ENCODE measurements around the gene P2RX7. TPM values are rescaled to one million over a fixed set of nuclear protein-coding genes. Genes with fewer than 3 reads are reported as not detected.

Gene P2RX7
- total RNA-seq, 2 donors from 2014 or later: 0.62 to 1.7 TPM

DNA sequence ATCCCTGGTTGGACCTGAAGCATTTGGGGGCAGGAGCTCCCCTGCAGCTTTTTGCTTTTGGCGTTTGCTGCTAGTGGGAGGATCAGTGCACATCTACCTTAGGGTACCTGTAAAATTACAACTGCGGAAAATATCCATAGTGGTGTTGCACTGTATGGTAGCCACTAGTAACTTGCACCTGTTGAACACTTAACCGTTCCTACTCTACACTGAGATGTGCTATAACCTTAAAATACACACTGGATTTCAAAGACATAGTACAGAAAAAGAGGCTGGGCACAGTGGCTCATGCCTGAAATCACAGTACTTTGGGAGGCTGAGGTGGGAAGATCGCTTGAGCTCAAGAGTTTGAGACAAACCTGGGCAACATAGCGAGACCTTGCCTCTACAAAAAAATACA, 80.2 kb downstream of the P2RX7 start:
- Histone ChIP-seq H3K4me3 (no peak overlapping the region), H3K9me3 (no peaks in the 10 kb centered on the region), H3K9ac (ENCODE audit: low read depth in 2 of 2, low read length in 2 of 2) (no peak overlapping the region), H3K27ac (peak overlapping the region; percentile 94), H3K36me3 (no peaks in the 10 kb centered on the region), H3K27me3 (no peaks in the 10 kb centered on the region), H3K4me1 (peaks cover 9% of the 10 kb centered on the region)
- intact Hi-C loops (cut with DNase I): no loop called here
- TF ChIP-seq, protein P1, sequence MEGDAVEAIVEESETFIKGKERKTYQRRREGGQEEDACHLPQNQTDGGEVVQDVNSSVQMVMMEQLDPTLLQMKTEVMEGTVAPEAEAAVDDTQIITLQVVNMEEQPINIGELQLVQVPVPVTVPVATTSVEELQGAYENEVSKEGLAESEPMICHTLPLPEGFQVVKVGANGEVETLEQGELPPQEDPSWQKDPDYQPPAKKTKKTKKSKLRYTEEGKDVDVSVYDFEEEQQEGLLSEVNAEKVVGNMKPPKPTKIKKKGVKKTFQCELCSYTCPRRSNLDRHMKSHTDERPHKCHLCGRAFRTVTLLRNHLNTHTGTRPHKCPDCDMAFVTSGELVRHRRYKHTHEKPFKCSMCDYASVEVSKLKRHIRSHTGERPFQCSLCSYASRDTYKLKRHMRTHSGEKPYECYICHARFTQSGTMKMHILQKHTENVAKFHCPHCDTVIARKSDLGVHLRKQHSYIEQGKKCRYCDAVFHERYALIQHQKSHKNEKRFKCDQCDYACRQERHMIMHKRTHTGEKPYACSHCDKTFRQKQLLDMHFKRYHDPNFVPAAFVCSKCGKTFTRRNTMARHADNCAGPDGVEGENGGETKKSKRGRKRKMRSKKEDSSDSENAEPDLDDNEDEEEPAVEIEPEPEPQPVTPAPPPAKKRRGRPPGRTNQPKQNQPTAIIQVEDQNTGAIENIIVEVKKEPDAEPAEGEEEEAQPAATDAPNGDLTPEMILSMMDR (IDR thresholded peaks at IDR 0.05): no peak
- no peak for DNase-seq

DNA sequence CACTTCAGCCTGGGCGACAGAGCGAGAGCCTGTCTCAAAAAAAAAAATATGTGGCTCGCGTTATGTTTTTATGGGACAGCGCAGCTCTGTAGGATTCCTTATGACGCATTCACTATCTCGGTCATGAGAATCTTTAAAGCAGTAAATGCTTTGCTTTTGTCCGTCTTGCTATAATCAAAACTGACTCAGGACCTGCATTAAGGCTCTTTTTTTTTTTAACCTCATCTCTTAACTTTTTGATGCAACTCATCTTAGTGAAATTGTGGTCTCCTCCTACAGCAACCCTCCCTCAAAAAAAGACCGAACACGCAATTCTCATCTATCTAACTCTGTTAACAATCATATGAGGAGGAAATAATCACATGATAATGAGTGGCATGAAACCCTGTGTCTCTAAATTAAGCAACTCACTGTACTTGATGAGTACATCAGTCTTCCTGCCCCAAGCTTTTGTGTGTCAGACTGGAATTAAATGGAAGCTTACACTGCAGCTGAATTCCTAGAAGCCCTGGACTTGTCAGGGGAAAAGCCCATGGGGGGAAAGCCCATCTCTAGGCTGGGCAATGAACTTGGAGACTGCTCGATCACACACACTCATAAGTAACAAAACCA, 81.6 kb downstream of the P2RX7 start:
- H3K4me1 ChIP-seq: peaks cover 14% of the 10 kb centered on the region
- H3K9me3 ChIP-seq: no peaks in the 10 kb centered on the region
- intact Hi-C loops (cut with DNase I): no loop called here
- peak overlapping the region in 1 of 2 donors; percentile 78 for H3K9ac ChIP-seq (ENCODE audit: low read depth in 2 of 2, low read length in 2 of 2)
- no peaks in the 10 kb centered on the region for H3K36me3 ChIP-seq
- peak overlapping the region; percentile 94 for H3K27ac ChIP-seq
- no peak for DNase-seq
- H3K4me3 ChIP-seq: no peak overlapping the region
- TF ChIP-seq, protein P1 (IDR thresholded peaks at IDR 0.05): no peak
- H3K27me3 ChIP-seq: no peaks in the 10 kb centered on the region

DNA sequence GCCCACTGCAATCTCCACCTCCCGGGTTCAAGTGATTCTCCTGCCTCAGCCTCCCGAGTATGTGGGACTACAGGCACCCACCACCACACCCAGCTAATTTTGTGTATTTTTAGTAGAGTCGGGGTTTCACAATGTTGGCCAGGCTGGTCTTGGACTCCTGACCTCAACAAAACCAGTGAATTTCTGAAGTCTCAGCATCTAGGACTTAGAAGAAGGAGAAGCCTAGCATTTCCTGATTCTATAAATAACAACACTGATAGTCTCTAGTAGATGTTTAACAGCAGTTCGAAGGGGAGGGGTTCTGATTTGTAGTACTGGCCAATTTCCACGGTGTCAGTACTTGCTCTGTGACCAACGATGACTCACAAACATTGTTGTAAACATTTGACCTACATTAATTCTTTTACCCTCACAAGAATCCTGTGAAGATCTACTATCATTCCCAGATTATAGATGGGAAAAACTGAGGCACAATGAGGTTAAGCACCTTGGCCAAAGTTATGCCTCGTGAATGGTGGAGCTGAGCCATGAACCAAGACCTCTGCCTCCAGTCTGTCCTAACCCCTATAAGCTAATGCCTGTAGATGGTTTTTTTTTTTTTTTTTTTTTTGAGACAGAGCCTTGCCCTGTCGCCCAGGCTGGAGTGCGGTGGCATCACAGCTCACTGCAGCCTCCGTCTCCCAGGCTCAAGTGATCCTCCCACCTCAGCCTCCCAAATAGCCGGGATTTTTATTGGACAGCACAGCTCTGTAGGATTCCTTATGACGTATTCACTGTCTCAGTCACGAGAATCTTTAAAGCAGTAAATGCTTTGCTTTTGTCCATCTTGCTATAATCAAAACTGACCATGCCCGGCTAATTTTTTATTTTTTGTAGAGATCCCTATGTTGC, 82.4 kb downstream of the P2RX7 start:
- Histone ChIP-seq H3K27me3 (no peaks in the 10 kb centered on the region), H3K36me3 (no peaks in the 10 kb centered on the region), H3K4me1 (peaks cover 14% of the 10 kb centered on the region), H3K27ac (peak overlapping the region; percentile 94), H3K9ac (ENCODE audit: low read depth in 2 of 2, low read length in 2 of 2) (peak overlapping the region in 1 of 2 donors; percentile 78), H3K9me3 (no peaks in the 10 kb centered on the region), H3K4me3 (no peak overlapping the region)
- peak; percentile 67 for DNase-seq
- TF ChIP-seq, protein P1 (IDR thresholded peaks at IDR 0.05): no peak
- intact Hi-C loops (cut with DNase I): no loop called here

DNA sequence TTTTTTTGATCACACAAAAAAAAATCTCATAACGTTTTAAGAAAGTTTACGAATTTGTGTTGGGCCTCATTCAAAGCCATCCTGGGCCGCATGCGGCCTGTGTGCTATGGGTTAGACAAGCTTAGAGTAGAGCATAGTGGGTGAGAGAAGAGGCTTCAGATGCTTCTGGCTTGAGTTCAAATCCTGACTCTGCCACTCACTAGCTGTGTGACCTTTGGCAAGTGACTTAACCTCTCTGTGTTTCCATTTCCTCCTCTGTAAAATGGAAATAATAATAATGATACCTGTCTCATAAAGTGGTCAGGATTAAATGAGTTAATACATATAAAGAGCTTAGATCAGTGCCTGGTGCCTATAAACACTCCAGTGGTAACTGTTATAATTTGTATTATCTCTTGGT, 83.4 kb downstream of the P2RX7 start:
- TF ChIP-seq, protein P1 (IDR thresholded peaks at IDR 0.05): no peak
- H3K27ac ChIP-seq: peak overlapping the region; percentile 94
- no peak overlapping the region for H3K4me3 ChIP-seq
- no peaks in the 10 kb centered on the region for H3K9me3 ChIP-seq
- DNase-seq: no peak
- no peaks in the 10 kb centered on the region for H3K27me3 ChIP-seq
- H3K9ac ChIP-seq (ENCODE audit: low read depth in 2 of 2, low read length in 2 of 2): no peak overlapping the region
- H3K36me3 ChIP-seq: no peaks in the 10 kb centered on the region
- H3K4me1 ChIP-seq: peaks cover 14% of the 10 kb centered on the region
- intact Hi-C loops (cut with DNase I): no loop called here

DNA sequence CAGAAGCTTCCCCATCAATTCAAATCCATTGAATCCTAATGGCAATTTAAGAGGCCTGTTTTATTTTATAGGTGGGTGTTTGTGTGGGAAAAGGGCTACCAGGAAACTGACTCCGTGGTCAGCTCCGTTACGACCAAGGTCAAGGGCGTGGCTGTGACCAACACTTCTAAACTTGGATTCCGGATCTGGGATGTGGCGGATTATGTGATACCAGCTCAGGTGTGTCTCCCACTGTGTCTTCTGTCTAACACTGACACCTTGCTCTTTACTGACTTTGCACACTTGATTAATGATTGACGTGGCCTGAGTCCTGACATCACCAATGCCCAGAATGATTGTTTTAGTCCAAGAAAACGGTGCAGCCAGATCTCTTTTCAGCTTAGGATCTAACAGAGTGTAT, 84.4 kb downstream of the P2RX7 start:
- DNase-seq: peak; percentile 81
- intact Hi-C loops (cut with DNase I): no loop called here
- H3K4me1 ChIP-seq: peaks cover 14% of the 10 kb centered on the region
- H3K27me3 ChIP-seq: no peaks in the 10 kb centered on the region
- no peaks in the 10 kb centered on the region for H3K9me3 ChIP-seq
- H3K27ac ChIP-seq: peak overlapping the region; percentile 94
- no peak overlapping the region for H3K4me3 ChIP-seq
- no peaks in the 10 kb centered on the region for H3K36me3 ChIP-seq
- peak overlapping the region in 1 of 2 donors; percentile 19 for H3K9ac ChIP-seq (ENCODE audit: low read depth in 2 of 2, low read length in 2 of 2)
- TF ChIP-seq, protein P1 (IDR thresholded peaks at IDR 0.05): no peak

Measured in colonic mucosa (tissue), 4 donors.